IMR-90 (cell line): ENCODE measurements around the gene GPER1.

ENCODE experiments used
- FOS ChIP-seq: fragments of 150-350 bp; IDR thresholded peaks from 2 replicates; pipeline ENCODE4 v1.6.1; 2016; ENCODE audit warnings: low read depth, low read length
- POLR2A ChIP-seq: IDR thresholded peaks from 2 replicates; pipeline ENCODE4 v1.6.1; 2012; ENCODE audit warnings: mild to moderate bottlenecking, low read depth, low read length
- SMC3 ChIP-seq: fragments of 150-350 bp; IDR thresholded peaks from 2 replicates; pipeline ENCODE4 v1.6.1; 2016; ENCODE audit warnings: low read depth, mild to moderate bottlenecking, antibody characterized with exemption, low read length, moderate library complexity
- USF2 ChIP-seq: fragments of 150-350 bp; IDR thresholded peaks from 2 replicates; pipeline ENCODE4 v1.6.1; 2017; ENCODE audit warnings: mild to moderate bottlenecking, antibody characterized with exemption, low read length, low read depth

- no peak for TF ChIP-seq POLR2A
- TF ChIP-seq USF2 = no peak
- no peak for TF ChIP-seq FOS
- TF ChIP-seq SMC3 = no peak
Observed at GRCh38 chr7:1104516-1105179, 16.7 kb downstream of the GPER1 start.
